ENCODE measurements around the gene PYGL.
"Not testable (repeated sequence)": the region's sequence is repeated elsewhere in the genome, so short reads cannot be mapped to it uniquely, and the experiment has no call there.

The PYGL gene

DNA sequence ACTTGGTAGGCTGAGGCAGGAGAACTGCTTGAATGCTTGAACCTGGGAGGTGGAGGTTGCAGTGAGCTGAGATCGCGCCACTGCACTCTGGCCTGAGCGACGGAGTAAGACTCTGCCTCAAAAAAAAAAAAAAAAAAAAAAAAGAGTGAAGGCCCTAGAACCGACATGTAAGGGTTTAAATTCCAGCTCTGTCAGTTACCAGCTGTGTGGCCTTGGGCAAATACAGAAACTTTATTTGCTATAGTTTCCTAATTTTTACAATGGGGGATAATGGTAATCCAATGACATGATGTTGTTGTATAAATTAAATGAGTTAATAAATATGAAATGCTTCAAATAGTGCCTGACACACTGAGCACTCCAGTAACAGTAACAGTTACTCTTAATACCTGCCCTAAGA, 19.6 kb upstream of the PYGL start:
- TF ChIP-seq, protein P1, sequence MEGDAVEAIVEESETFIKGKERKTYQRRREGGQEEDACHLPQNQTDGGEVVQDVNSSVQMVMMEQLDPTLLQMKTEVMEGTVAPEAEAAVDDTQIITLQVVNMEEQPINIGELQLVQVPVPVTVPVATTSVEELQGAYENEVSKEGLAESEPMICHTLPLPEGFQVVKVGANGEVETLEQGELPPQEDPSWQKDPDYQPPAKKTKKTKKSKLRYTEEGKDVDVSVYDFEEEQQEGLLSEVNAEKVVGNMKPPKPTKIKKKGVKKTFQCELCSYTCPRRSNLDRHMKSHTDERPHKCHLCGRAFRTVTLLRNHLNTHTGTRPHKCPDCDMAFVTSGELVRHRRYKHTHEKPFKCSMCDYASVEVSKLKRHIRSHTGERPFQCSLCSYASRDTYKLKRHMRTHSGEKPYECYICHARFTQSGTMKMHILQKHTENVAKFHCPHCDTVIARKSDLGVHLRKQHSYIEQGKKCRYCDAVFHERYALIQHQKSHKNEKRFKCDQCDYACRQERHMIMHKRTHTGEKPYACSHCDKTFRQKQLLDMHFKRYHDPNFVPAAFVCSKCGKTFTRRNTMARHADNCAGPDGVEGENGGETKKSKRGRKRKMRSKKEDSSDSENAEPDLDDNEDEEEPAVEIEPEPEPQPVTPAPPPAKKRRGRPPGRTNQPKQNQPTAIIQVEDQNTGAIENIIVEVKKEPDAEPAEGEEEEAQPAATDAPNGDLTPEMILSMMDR (IDR thresholded peaks at IDR 0.05) = no peak
- no peak overlapping the region for H3K27ac ChIP-seq
- H3K9me3 ChIP-seq = no peaks in the 10 kb centered on the region
- no peaks in the 10 kb centered on the region for H3K27me3 ChIP-seq
- H3K4me1 ChIP-seq = peaks cover 0 to 40% (median 30%) of the 10 kb centered on the region in 4 donors
- no peaks in the 10 kb centered on the region for H3K36me3 ChIP-seq
- intact Hi-C loops (cut with DNase I; ENCODE audit: low total_unique reads) = no loop called here
- H3K4me3 ChIP-seq = no peak overlapping the region
- DNase-seq = no peak

GRCh38 chr14:50961605-50962221, 17.4 kb upstream of the PYGL start:
- H3K4me3 ChIP-seq = no peak overlapping the region
- H3K36me3 ChIP-seq = no peaks in the 10 kb centered on the region
- peak overlapping the region; percentile 7 to 33 for H3K27ac ChIP-seq
- TF ChIP-seq, protein P1 (IDR thresholded peaks at IDR 0.05) = no peak
- no peaks in the 10 kb centered on the region for H3K9me3 ChIP-seq
- H3K4me1 ChIP-seq = peaks cover 0 to 43% (median 30%) of the 10 kb centered on the region in 4 donors
- no peaks in the 10 kb centered on the region for H3K27me3 ChIP-seq
- intact Hi-C loops (cut with DNase I; ENCODE audit: low total_unique reads) = no loop called here
- no peak for DNase-seq

DNA sequence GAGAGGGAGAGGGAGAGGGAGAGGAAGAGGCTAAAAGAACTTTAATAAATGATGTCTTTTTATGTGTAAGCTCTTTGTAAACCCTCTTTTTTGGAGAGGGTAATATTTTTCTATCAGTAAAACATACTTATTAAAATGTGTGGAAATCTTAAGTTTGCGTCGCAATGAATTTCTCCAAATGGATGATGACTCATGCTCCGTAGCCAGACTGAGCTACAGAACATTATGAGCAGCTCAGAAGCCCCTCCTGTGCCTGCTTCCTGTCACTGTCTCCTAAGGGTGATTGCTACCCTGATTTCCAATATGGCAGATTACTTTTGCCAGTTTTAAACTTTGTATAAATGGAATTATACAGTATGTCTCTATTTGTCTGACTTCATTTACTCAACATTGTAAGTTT, 13.0 kb upstream of the PYGL start:
- DNase-seq = no peak
- peaks cover 0 to 23% (median 17%) of the 10 kb centered on the region in 4 donors for H3K4me1 ChIP-seq
- intact Hi-C loops (cut with DNase I; ENCODE audit: low total_unique reads) = loop anchor here (10.0 kb wide), 1 partner anchor 268 kb away; no protein-coding TSS in a partner anchor
- H3K36me3 ChIP-seq = no peaks in the 10 kb centered on the region
- H3K27me3 ChIP-seq = no peaks in the 10 kb centered on the region
- TF ChIP-seq, protein P1 (IDR thresholded peaks at IDR 0.05) = no peak
- no peak overlapping the region for H3K4me3 ChIP-seq
- H3K27ac ChIP-seq = no peak overlapping the region
- H3K9me3 ChIP-seq = no peaks in the 10 kb centered on the region

DNA sequence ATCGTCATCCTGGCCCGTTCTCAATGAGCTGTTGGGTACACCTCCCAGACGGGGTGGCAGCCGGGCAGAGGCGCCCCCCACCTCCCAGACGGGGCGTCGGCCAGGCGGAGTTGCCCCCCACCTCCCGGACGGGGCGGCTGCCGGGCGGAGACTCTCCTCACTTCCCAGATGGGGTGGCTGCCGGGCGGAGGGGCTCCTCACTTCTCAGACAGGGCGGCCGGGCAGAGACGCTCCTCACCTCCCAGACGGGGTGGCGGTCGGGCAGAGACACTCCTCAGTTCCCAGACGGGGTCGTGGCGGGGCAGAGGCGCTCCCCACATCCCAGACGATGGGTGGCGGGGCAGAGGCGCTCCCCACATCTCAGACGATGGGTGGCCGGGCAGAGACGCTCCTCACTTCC, 12.1 kb upstream of the PYGL start:
- H3K27me3 ChIP-seq, H3K4me3 ChIP-seq, DNase-seq, H3K9me3 ChIP-seq, H3K27ac ChIP-seq, H3K36me3 ChIP-seq: not testable (repeated sequence)
- intact Hi-C loops (cut with DNase I; ENCODE audit: low total_unique reads) = loop anchor here (10.0 kb wide), 1 partner anchor 268 kb away; no protein-coding TSS in a partner anchor
- peaks cover 0 to 14% (median 8%) of the 10 kb centered on the region in 4 donors for H3K4me1 ChIP-seq

- H3K27me3 ChIP-seq = no peaks in the 10 kb centered on the region
- intact Hi-C loops (cut with DNase I; ENCODE audit: low total_unique reads) = loop anchor here (10.0 kb wide), 1 partner anchor 269 kb away; no protein-coding TSS in a partner anchor
- DNase-seq = peak in 1 of 2 donors; percentile 80
- no peaks in the 10 kb centered on the region for H3K9me3 ChIP-seq
- TF ChIP-seq, protein P1 (IDR thresholded peaks at IDR 0.05) = no peak
- H3K36me3 ChIP-seq = no peaks in the 10 kb centered on the region
- H3K27ac ChIP-seq = no peak overlapping the region
- H3K4me3 ChIP-seq = no peak overlapping the region
- H3K4me1 ChIP-seq = peaks cover 0 to 5% (median under 1%) of the 10 kb centered on the region in 4 donors
Measured at GRCh38 chr14:50955373-50956043, 11.2 kb upstream of the PYGL start.

GRCh38 chr14:50954811-50955372, 10.6 kb upstream of the PYGL start:
- H3K4me3 ChIP-seq = no peak overlapping the region
- H3K36me3 ChIP-seq = no peaks in the 10 kb centered on the region
- H3K27ac ChIP-seq = no peak overlapping the region
- DNase-seq = no peak
- H3K4me1 ChIP-seq = peaks cover 0 to 5% (median 0%) of the 10 kb centered on the region in 4 donors
- no peaks in the 10 kb centered on the region for H3K27me3 ChIP-seq
- intact Hi-C loops (cut with DNase I; ENCODE audit: low total_unique reads) = loop anchor here (10.0 kb wide), 1 partner anchor 270 kb away; no protein-coding TSS in a partner anchor
- TF ChIP-seq, protein P1 (IDR thresholded peaks at IDR 0.05) = peak; percentile 57 to 64
- no peaks in the 10 kb centered on the region for H3K9me3 ChIP-seq

Data from tibial artery (tissue), 4 donors.